ENCODE measurements around the gene GPR15LG.

Gene GPR15LG

DNA sequence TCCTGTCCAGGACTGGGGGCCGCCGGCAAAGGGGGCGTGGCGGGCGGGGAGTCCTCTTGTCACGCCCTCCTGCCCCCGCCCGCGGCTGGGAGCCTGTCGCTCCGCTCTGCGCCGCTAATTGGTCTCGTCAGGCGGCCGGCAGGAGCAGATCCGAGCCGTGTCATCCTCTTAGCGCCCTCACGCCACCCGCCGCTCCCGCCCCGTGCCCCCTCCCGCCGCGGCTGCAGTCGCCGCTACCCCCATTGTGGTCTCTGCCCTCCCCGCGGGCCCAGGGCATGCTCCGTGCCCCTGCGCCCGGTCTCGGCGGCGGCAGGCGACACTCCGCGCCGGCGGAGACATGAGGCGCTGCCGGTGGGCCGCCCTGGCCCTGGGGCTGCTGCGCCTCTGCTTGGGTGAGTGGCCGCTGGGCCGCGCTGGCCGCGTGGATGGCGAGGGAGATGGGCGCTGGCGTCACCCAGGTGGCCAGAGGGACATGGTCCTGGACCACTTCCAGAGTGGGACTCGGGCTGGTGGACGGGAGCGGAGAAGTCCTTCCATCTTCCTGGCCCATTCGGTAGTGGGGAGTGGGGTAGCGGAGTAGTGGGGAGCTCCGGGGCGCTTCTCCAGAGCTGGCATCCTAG lies 20.9 kb downstream of the GPR15LG start, which contains the start of gene CDHR1:
Gene CDHR1 (plus strand): TSS at position 114 of the 620 bp plus-strand sequence. CDS start 224 bp downstream, at position 338.
- DNase-seq: peak; percentile 17

GRCh38 chr10:84195044-84195830 lies 21.6 kb downstream of the GPR15LG start:
- DNase-seq: no peak

GRCh38 chr10:84196083-84196482 lies 22.5 kb downstream of the GPR15LG start:
- no peak for DNase-seq

DNA sequence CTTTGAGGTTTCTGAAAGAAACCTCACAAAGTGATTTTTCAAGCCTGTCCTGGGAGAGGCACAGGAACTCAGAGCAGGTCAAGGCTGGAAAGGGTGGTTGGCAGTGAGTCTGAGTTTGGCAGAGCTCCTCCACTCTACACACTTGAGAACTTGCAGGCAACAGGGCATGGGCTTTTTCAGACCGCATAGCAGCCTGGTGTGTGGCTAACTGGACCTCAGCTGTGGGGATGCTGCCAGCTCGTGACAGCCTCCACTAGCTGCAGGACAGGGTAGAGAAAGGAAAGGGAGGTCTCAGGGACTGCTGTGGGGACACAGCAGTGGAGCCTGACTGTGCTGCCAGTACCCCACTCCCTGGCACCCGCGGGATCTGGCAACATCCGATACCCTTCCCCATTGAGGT lies 23.3 kb downstream of the GPR15LG start:
- no peak for DNase-seq

DNA sequence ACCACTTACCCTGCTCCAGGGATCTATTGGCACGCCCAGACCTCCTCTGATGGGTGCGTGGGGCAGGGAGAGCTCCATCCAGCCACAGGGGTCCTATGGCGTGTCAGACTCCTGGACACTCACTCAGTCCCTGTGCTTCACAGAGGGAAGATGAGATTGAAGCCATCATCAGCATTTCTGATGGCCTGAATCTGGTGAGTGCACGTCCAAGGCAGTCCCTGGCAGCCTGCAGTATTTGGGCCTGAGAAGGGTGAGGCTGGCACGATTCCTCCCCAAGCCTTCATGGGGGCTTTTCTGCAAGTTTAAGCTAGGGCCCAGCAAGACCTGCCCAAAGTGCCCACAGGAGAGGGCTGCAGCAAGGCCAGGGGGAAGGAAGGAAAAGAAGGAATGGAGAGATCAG lies 24.0 kb downstream of the GPR15LG start:
- DNase-seq: no peak

GRCh38 chr10:84198206-84198915 lies 24.8 kb downstream of the GPR15LG start:
- no peak for DNase-seq

DNA sequence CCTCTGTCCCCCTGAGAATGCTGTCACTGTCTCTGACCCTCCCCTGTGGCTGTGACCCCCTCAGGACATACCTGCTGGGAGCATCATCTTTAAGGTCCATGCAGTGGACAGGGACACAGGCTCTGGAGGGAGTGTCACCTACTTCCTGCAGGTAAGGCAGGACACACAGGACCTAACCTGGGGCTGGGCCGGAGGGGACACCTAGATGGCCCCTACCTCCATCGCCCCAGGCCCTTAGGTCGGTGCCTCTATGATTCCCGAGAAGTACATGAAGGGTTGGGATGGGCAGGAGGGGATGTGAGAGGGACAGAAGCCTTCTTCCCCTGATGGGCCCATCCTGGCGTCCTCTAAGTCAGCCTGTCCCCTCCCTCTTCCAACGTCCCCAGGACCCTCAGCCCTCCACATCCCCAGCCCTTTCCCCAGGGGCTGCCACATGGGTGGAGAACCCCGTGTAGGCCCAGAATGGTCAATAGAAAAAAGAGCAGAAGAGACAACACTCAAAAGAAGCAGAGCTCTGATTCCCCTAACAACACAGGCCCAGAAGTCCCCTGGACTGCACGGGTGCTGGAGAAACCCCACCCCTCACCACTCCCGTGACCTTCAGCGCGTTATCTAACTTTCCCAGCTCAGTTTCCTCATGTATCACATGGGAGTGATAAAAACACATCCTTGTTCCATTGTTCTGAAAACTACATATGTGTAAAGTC lies 27.1 kb downstream of the GPR15LG start:
- no peak for DNase-seq

- DNase-seq: no peak
These were observed 27.6 kb downstream of the GPR15LG start for GRCh38 chr10:84201244-84201606.

DNA sequence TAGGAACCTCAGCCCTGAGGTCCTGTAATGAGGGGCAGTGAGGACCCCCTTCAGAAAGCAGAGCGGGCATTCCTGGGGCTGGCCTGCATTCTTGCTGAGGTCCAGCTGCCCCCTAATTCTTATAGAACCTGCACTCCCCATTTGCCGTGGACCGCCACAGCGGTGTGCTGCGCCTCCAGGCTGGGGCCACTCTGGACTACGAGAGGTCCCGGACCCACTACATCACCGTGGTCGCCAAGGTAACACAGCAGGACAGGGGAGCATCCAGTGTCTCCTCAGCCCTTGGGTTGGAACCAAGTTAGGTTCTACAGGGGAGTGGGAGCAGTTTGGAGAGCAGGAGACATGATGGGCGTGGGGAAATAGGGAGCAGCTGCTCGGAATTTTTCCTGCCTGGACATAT lies 28.1 kb downstream of the GPR15LG start:
- DNase-seq: no peak

DNA sequence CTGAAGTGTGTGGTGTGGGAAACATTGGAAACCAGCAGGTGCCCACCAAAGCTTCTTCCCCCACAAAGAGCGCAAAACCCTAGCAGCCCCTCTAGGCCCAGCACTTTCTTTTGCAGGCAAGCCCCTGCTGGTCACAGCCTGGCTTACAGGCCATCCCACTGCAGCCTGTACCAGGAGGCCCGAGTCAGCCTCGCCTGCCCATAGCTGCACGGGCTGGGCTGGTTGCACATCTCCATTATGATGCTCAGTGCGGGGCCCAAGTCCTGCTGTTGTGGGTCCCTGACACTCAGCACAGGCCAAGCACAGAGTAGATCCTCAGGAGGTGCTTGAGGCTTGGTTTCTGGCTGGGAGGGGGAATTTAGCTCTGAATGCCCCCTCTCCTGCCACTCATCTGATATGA lies 28.7 kb downstream of the GPR15LG start:
- DNase-seq: no peak

GRCh38 chr10:84204122-84204521 lies 30.5 kb downstream of the GPR15LG start:
- no peak for DNase-seq

GRCh38 chr10:84204610-84205009 lies 31.0 kb downstream of the GPR15LG start:
- no peak for DNase-seq

GRCh38 chr10:84205049-84205852 lies 31.6 kb downstream of the GPR15LG start:
- DNase-seq: peak; percentile 63

GRCh38 chr10:84205853-84206525 lies 32.4 kb downstream of the GPR15LG start:
- DNase-seq: no peak

DNA sequence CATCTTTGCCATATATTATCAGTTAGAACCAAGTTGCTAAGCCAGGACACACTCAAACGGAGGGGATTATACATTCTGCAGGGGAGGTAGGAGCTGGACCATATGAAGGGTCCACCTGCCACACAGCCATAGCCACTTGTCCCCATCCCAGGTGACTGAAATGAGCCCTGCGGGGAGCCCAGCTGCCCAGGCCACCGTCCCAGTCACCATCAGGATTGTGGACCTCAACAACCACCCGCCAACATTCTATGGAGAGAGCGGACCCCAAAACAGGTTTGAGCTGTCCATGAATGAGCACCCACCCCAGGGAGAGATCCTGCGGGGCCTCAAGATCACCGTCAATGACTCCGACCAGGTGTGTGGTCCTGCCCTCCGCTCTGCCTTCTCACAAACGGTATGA lies 34.4 kb downstream of the GPR15LG start:
- DNase-seq: no peak

- no peak for DNase-seq
These were observed 38.0 kb downstream of the GPR15LG start for GRCh38 chr10:84211566-84211965.

DNA sequence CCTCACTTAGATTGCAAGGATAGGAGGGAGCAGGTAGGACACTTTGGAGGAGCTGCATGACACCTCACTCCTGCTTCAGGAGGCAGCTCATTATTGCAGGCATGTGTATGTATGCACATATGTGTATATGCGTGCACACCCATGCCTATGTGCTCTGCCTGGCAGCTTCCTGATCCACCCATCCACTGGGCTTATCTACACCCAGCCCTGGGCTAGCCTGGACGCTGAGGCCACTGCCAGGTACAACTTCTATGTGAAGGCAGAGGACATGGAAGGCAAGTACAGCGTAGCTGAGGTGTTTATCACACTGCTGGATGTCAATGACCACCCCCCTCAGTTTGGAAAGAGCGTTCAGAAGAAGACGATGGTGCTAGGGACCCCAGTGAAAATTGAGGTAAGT lies 38.4 kb downstream of the GPR15LG start:
- DNase-seq: no peak

- no peak for DNase-seq
These were observed 39.5 kb downstream of the GPR15LG start for GRCh38 chr10:84213076-84213475.

DNA sequence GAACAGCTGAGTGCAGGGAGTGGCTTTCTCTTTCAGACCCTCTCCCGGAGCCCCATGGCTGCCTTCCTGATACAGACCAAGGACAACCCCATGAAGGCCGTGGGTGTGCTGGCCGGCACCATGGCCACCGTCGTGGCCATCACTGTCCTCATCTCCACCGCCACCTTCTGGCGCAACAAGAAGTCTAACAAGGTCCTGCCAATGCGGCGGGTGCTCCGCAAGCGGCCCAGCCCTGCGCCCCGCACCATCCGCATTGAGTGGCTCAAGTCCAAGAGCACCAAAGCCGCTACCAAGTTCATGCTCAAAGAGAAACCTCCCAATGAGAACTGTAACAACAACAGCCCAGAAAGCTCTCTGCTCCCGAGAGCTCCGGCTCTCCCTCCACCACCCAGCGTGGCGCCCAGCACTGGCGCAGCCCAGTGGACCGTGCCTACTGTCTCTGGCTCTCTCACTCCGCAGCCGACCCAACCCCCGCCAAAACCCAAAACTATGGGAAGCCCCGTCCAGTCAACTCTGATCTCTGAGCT lies 40.5 kb downstream of the GPR15LG start:
- no peak for DNase-seq

GRCh38 chr10:84214612-84215235 lies 41.1 kb downstream of the GPR15LG start:
- DNase-seq: peak; percentile 18

GRCh38 chr10:84216834-84217233 lies 43.2 kb downstream of the GPR15LG start:
- DNase-seq: no peak

Measured in activated CD4-positive, alpha-beta T cell treated with anti-CD3 and anti-CD28 coated beads, Interleukin-2, amount 50 U/mL, for 1 hour (primary cell).